GM18873 (cell line): ENCODE results near the gene AHNAK.
"Not testable (repeated sequence)": the region's sequence is repeated elsewhere in the genome, so short reads cannot be mapped to it uniquely, and the experiment has no call there.

ENCODE experiments used
- ATAC-seq: cut with Tn5 transposase; IDR thresholded peaks from one replicate; pipeline ENCODE4 v1.9.1; 2021; ENCODE audit warnings: mild to moderate bottlenecking, moderate library complexity, moderate number of reproducible peaks; ENCODE audit not compliant: unreplicated experiment, low FRiP score

AHNAK gene

GRCh38 chr11:62573006-62573591 is 26.5 kb upstream of the AHNAK start:
- no peak for ATAC-seq

- no peak for ATAC-seq
These were observed 25.8 kb upstream of the AHNAK start for GRCh38 chr11:62572431-62572830.

- ATAC-seq = not testable (repeated sequence)
These were observed 24.9 kb upstream of the AHNAK start for GRCh38 chr11:62571493-62571892.

GRCh38 chr11:62570903-62571302 is 24.3 kb upstream of the AHNAK start:
- ATAC-seq = not testable (repeated sequence)

- no peak for ATAC-seq
These were observed 23.0 kb upstream of the AHNAK start for GRCh38 chr11:62569611-62570010.

GRCh38 chr11:62567018-62567633 is 20.5 kb upstream of the AHNAK start:
- no peak for ATAC-seq

GRCh38 chr11:62566247-62566646 is 19.6 kb upstream of the AHNAK start:
- ATAC-seq = no peak

- no peak for ATAC-seq
These were observed 18.6 kb upstream of the AHNAK start for GRCh38 chr11:62565100-62565802.

- not testable (repeated sequence) for ATAC-seq
These were observed 15.1 kb upstream of the AHNAK start for GRCh38 chr11:62561677-62562230.

GRCh38 chr11:62560566-62561103 is 14.0 kb upstream of the AHNAK start:
- ATAC-seq = no peak

GRCh38 chr11:62559626-62560025 is 13.0 kb upstream of the AHNAK start:
- ATAC-seq = not testable (repeated sequence)

- ATAC-seq = no peak
These were observed 12.6 kb upstream of the AHNAK start for GRCh38 chr11:62559204-62559603.

- no peak for ATAC-seq
These were observed 12.1 kb upstream of the AHNAK start for GRCh38 chr11:62558669-62559068.

- no peak for ATAC-seq
These were observed 10.4 kb upstream of the AHNAK start for GRCh38 chr11:62556875-62557631.

- no peak for ATAC-seq
These were observed 9.7 kb upstream of the AHNAK start for GRCh38 chr11:62556108-62556874.

GRCh38 chr11:62555464-62556107 is 9.0 kb upstream of the AHNAK start:
- no peak for ATAC-seq

- ATAC-seq = no peak
These were observed 8.0 kb upstream of the AHNAK start for GRCh38 chr11:62554387-62555167.

- no peak for ATAC-seq
These were observed 7.3 kb upstream of the AHNAK start for GRCh38 chr11:62553839-62554361.
